Breast epithelium (tissue), 3 donors: Measurements from ENCODE around the gene ZNF611.
"Not testable (repeated sequence)": the region's sequence is repeated elsewhere in the genome, so short reads cannot be mapped to it uniquely, and the experiment has no call there.

Experiments used
- POLR2A ChIP-seq: fragments of 450-650 bp; IDR thresholded peaks from one replicate; pipeline ENCODE4 v1.6.1; 2016; ENCODE audit warnings: antibody characterized with exemption, mild to moderate bottlenecking, moderate library complexity
- POLR2AphosphoS5 ChIP-seq, 3 donors: sonication (generic); formaldehyde crosslinking; IDR thresholded peaks; one replicate each; pipeline ENCODE4 v1.6.1; 2017; ENCODE audit warnings: antibody characterized with exemption in 3 of 3
- TF ChIP-seq, protein P1 (sequence below), 3 donors: fragments of 450-650 bp; IDR thresholded peaks; one replicate each; pipeline ENCODE4 v1.5.1; 2016 to 2017; ENCODE audit warnings: antibody characterized with exemption in 3 of 3, mild to moderate bottlenecking in 3 of 3, moderate library complexity in 3 of 3

DNA sequence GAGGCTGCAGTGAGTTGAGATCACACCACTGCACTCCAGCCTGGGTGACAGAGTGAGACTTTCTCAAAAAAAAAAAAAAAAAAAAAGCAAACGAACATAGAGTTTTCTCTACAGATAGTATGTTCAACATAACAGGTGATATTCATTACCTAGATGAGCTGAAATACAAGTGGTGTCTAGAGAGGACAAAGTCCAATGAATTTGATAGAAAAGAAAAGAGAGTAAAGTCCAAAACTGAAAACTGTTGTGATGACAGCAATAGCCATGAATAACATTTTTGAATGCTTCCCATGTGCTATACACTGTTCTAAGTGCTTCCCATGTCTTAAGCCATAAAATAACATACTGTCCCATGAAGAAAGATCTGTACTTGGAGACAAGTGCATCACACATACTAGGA is 53.6 kb downstream of the ZNF611 start:
- TF ChIP-seq POLR2AphosphoS5 (IDR thresholded peaks at IDR 0.05); POLR2A: not testable (repeated sequence)
- TF ChIP-seq, protein P1, sequence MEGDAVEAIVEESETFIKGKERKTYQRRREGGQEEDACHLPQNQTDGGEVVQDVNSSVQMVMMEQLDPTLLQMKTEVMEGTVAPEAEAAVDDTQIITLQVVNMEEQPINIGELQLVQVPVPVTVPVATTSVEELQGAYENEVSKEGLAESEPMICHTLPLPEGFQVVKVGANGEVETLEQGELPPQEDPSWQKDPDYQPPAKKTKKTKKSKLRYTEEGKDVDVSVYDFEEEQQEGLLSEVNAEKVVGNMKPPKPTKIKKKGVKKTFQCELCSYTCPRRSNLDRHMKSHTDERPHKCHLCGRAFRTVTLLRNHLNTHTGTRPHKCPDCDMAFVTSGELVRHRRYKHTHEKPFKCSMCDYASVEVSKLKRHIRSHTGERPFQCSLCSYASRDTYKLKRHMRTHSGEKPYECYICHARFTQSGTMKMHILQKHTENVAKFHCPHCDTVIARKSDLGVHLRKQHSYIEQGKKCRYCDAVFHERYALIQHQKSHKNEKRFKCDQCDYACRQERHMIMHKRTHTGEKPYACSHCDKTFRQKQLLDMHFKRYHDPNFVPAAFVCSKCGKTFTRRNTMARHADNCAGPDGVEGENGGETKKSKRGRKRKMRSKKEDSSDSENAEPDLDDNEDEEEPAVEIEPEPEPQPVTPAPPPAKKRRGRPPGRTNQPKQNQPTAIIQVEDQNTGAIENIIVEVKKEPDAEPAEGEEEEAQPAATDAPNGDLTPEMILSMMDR (IDR thresholded peaks at IDR 0.05): not testable (repeated sequence)
